Neutrophil (primary cell): ENCODE results near the gene CEACAM6.

Experiments
- H3K27ac ChIP-seq: fragments of 200-600 bp; sonication (generic); 2 replicates; pipeline ENCODE4 v1.5.1; 2016; ENCODE audit warnings: mild to moderate bottlenecking, moderate library complexity
- H3K27me3 ChIP-seq: fragments of 200-600 bp; sonication (generic); 2 replicates; pipeline ENCODE4 v1.6.0; 2016; ENCODE audit warnings: mild to moderate bottlenecking
- H3K36me3 ChIP-seq: fragments of 200-600 bp; sonication (generic); 2 replicates; pipeline ENCODE4 v1.5.1; 2017
- H3K4me1 ChIP-seq, 2 experiments: fragments of 200-600 bp in 1 of 2; sonication (generic) in 1 of 2; 1 replicate in 1 of 2; 2 replicates in 1 of 2; pipeline versions ENCODE4 v1.5.1 to v1.6.1; 2013 to 2016; ENCODE audit warnings: low read depth in 1 of 2, low read length in 1 of 2, mild to moderate bottlenecking in 1 of 2, moderate library complexity in 1 of 2; ENCODE audit not compliant: control insufficient read depth in 1 of 2, insufficient read depth in 1 of 2
- H3K4me3 ChIP-seq, 2 experiments: fragments of 200-600 bp in 1 of 2; sonication (generic) in 1 of 2; 1 replicate in 1 of 2; 2 replicates in 1 of 2; pipeline ENCODE4 v1.5.1; 2013 to 2016; ENCODE audit warnings: low read depth in 1 of 2, low read length in 1 of 2, mild to moderate bottlenecking in 1 of 2, moderate library complexity in 1 of 2
- H3K9me3 ChIP-seq: fragments of 200-600 bp; sonication (generic); 2 replicates; pipeline ENCODE4 v1.5.1; 2016
- TF ChIP-seq, protein P1 (sequence below): fragments of 200-600 bp; sonication (generic); IDR thresholded peaks from 2 replicates; pipeline ENCODE4 v1.5.1; 2016; ENCODE audit warnings: antibody characterized with exemption

The CEACAM6 gene

DNA sequence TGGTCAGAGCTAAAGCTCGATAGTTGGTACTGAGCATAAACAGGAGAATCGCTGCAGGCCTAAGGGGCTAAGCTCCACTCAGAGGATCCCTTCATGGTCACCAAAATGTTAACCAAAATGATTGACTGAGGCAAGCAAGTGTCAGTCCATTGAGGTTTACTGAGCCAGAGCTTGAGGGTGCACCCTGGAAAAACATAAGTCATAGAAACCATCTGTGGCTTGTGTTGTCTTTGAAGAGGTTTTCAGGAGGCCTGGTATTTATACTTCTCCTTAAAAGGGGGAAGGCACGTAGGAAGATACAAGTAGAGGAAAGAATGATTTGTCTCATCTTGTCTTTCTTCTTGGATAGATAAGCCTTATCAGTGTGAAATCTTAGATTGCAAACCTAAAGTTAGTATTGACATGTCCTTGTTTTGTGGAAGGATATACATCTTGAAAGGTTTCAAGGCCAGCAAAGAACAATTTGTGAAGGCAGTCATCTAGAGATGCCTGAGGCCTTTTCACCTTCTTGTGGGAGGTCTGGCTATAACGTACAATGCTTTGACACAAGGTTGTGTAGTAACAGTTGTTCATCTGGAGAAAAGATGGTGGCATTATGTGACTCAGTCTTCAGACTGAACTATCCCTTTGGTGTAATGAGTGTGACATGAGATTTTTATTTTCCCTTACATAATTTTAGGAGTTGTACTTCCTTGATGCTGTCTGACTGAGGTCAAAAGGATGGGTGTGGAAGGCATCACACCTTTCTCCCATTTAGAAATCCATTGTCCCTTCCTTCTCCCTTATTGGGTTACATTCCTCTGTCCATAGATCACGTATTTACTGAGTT, 14.7 kb upstream of the CEACAM6 start:
- no peaks in the 10 kb centered on the region for H3K9me3 ChIP-seq
- TF ChIP-seq, protein P1, sequence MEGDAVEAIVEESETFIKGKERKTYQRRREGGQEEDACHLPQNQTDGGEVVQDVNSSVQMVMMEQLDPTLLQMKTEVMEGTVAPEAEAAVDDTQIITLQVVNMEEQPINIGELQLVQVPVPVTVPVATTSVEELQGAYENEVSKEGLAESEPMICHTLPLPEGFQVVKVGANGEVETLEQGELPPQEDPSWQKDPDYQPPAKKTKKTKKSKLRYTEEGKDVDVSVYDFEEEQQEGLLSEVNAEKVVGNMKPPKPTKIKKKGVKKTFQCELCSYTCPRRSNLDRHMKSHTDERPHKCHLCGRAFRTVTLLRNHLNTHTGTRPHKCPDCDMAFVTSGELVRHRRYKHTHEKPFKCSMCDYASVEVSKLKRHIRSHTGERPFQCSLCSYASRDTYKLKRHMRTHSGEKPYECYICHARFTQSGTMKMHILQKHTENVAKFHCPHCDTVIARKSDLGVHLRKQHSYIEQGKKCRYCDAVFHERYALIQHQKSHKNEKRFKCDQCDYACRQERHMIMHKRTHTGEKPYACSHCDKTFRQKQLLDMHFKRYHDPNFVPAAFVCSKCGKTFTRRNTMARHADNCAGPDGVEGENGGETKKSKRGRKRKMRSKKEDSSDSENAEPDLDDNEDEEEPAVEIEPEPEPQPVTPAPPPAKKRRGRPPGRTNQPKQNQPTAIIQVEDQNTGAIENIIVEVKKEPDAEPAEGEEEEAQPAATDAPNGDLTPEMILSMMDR: no peak
- H3K4me1 ChIP-seq: peaks cover 29 to 35% of the 10 kb centered on the region in 2 experiments
- no peaks in the 10 kb centered on the region for H3K36me3 ChIP-seq
- no peak overlapping the region for H3K27ac ChIP-seq
- H3K27me3 ChIP-seq: no peaks in the 10 kb centered on the region
- H3K4me3 ChIP-seq: no peak overlapping the region

- Histone ChIP-seq H3K27ac (no peak overlapping the region), H3K4me1 (peaks cover 34 to 40% of the 10 kb centered on the region in 2 experiments), H3K27me3 (no peaks in the 10 kb centered on the region), H3K4me3 (no peak overlapping the region), H3K36me3 (no peaks in the 10 kb centered on the region), H3K9me3 (no peaks in the 10 kb centered on the region)
- TF ChIP-seq, protein P1: no peak
Observed at GRCh38 chr19:41741244-41741554, 14.1 kb upstream of the CEACAM6 start.

DNA sequence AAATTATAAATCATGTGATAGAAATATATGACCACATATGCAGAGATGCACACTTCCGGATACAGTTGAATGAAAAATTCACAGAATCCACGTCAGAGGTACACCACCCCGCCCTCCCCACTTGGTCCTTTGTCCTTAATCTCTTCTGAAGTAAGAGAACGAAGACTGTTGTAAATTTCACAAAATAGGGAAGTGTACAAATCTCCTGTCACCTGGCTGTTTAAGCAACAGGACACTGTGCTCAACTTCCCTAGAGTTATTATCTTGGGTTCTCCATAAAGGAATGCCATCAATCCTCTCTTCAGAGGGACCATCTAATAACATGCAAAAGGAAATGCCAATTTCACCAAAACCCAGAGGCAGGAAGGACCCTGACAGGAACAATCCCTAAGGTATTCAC, 10.5 kb upstream of the CEACAM6 start:
- TF ChIP-seq, protein P1: no peak
- Histone ChIP-seq H3K4me3 (peak overlapping the region; percentile 0 to 48), H3K4me1 (peaks cover 53 to 66% of the 10 kb centered on the region in 2 experiments)

DNA sequence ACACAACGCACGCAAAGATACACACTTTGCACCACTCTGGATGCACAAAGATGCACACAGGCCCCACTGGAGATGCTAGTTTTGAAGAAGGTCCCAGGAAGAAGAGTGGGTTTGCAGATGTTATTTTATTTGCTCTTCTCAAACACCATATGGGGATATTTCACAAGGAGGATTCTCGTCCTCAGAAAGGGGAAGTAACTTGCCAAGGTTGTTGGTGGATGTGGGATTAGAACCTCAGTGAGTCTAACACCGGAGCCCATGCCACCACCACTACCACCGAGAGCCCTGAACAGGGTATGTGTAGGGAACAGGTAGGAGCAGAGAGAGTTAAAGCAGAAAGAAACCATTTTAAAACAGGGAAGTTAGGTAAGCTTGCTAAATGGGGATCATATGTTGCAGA, 9.6 kb upstream of the CEACAM6 start:
- Histone ChIP-seq H3K36me3 (no peaks in the 10 kb centered on the region), H3K27ac (peak overlapping the region; percentile 88), H3K9me3 (no peaks in the 10 kb centered on the region), H3K27me3 (no peaks in the 10 kb centered on the region), H3K4me1 (peaks cover 56 to 71% of the 10 kb centered on the region in 2 experiments), H3K4me3 (peak overlapping the region; percentile 45 to 48)
- TF ChIP-seq, protein P1: no peak

More for the DNA sequence above, 10.5 kb upstream of the CEACAM6 start:
- Histone ChIP-seq H3K9me3 (no peaks in the 10 kb centered on the region), H3K27ac (peak overlapping the region; percentile 88), H3K27me3 (no peaks in the 10 kb centered on the region), H3K36me3 (no peaks in the 10 kb centered on the region)

- TF ChIP-seq, protein P1: peak; percentile 71
- H3K4me1 ChIP-seq: peaks cover 65 to 80% of the 10 kb centered on the region in 2 experiments
- no peaks in the 10 kb centered on the region for H3K36me3 ChIP-seq
- H3K4me3 ChIP-seq: peak overlapping the region; percentile 45 to 48
- H3K27me3 ChIP-seq: no peaks in the 10 kb centered on the region
- peak overlapping the region; percentile 88 for H3K27ac ChIP-seq
- no peaks in the 10 kb centered on the region for H3K9me3 ChIP-seq
Observed at GRCh38 chr19:41746593-41747227, 8.6 kb upstream of the CEACAM6 start.
